SK-N-SH (cell line): ENCODE data around the gene TSSK2. TPM values are rescaled to one million over a fixed set of nuclear protein-coding genes. Genes with fewer than 3 reads are reported as not detected.
A peak's percentile ranks its signal among the peaks of the same experiment; 100 is the strongest.

ENCODE experiments used
- CTCF ChIA-PET: fragments of 300-600, 350-600 bp; formaldehyde crosslinking; extraction: SDS; loops from one replicate; lab custom pipeline; 2021; lab: Yijun Ruan, JAX
- POLR2A ChIA-PET: fragments of 350-600 bp; sonication (Branson Sonifier 250); formaldehyde crosslinking; extraction: SDS; loops from one replicate; lab custom pipeline; 2020; ENCODE audit warnings: antibody characterized with exemption, inconsistent platforms; lab: Yijun Ruan, JAX
- DNase-seq: peaks from one replicate; pipeline ENCODE4 v3.0.0; 2012
- H2AFZ ChIP-seq: fragments of 200-600 bp; sonication (generic); 2 replicates; pipeline ENCODE4 v1.8.1; 2016; ENCODE audit warnings: antibody characterized with exemption, mild to moderate bottlenecking, low read depth
- H3F3A ChIP-seq: fragments of 200-600 bp; sonication (generic); replicated peaks from 2 replicates; pipeline ENCODE3; 2016; ENCODE audit warnings: antibody characterized with exemption, mild to moderate bottlenecking; ENCODE audit not compliant: insufficient read depth
- H3K27ac ChIP-seq, 2 experiments: fragments of 200-500 bp in 1 of 2; fragments of 200-600 bp in 1 of 2; sonication (Bioruptor generic) in 1 of 2; sonication (generic), shearing (Covaris generic) in 1 of 2; 2 replicates each; pipeline versions ENCODE4 v1.5.1 to v1.6.1; 2014 to 2016; ENCODE audit warnings: low read depth in 2 of 2, inconsistent platforms in 1 of 2, low read length in 1 of 2, mild to moderate bottlenecking in 1 of 2, mixed read lengths in 1 of 2
- H3K27me3 ChIP-seq: fragments of 200-600 bp; sonication (generic), shearing (Covaris generic); 2 replicates; pipeline ENCODE4 v1.6.1; 2016; ENCODE audit warnings: mixed run types; ENCODE audit not compliant: insufficient read depth
- H3K36me3 ChIP-seq, 2 experiments: fragments of 200-500 bp in 1 of 2; fragments of 200-600 bp in 1 of 2; sonication (Bioruptor generic) in 1 of 2; sonication (generic) in 1 of 2; replicated peaks in 1 of 2; 2 replicates each; pipeline versions ENCODE3 to v1.5.1; 2014 to 2016; ENCODE audit warnings: low read length in 1 of 2, mild to moderate bottlenecking in 1 of 2; ENCODE audit not compliant: insufficient read depth in 2 of 2, control insufficient read depth in 1 of 2
- H3K4me1 ChIP-seq, 2 experiments: fragments of 200-500 bp in 1 of 2; fragments of 200-600 bp in 1 of 2; sonication (Bioruptor generic) in 1 of 2; sonication (generic), shearing (Covaris generic) in 1 of 2; 2 replicates each; pipeline versions ENCODE4 v1.5.1 to v1.6.1; 2014 to 2016; ENCODE audit warnings: low read depth in 1 of 2, low read length in 1 of 2, mixed run types in 1 of 2; ENCODE audit not compliant: insufficient read depth in 2 of 2, control insufficient read depth in 1 of 2
- H3K4me2 ChIP-seq: fragments of 200-600 bp; sonication (generic), shearing (Covaris generic); 2 replicates; pipeline ENCODE4 v1.6.1; 2017; ENCODE audit warnings: mixed run types
- H3K4me3 ChIP-seq, 2 experiments: fragments of 200-500 bp in 1 of 2; fragments of 200-600 bp in 1 of 2; sonication (Bioruptor generic) in 1 of 2; sonication (generic), shearing (Covaris generic) in 1 of 2; 2 replicates each; pipeline versions ENCODE4 v1.5.1 to v1.8.1; 2014 to 2016; ENCODE audit warnings: low read depth in 2 of 2, inconsistent platforms in 1 of 2, low read length in 1 of 2, mild to moderate bottlenecking in 1 of 2, mixed read lengths in 1 of 2, moderate library complexity in 1 of 2
- H3K79me2 ChIP-seq: fragments of 200-600 bp; sonication (generic); 2 replicates; pipeline ENCODE4 v1.8.1; 2017; ENCODE audit warnings: mild to moderate bottlenecking; ENCODE audit not compliant: insufficient read depth
- H3K9ac ChIP-seq: fragments of 200-600 bp; sonication (generic); 2 replicates; pipeline ENCODE4 v1.6.1; 2017; ENCODE audit warnings: mixed run types
- H3K9me2 ChIP-seq: fragments of 200-600 bp; sonication (generic); 2 replicates; pipeline ENCODE4 v1.6.1; 2017; ENCODE audit warnings: mixed run types
- H3K9me3 ChIP-seq: fragments of 200-600 bp; sonication (generic); 2 replicates; pipeline ENCODE4 v1.6.1; 2017; ENCODE audit warnings: mixed run types, mild to moderate bottlenecking, moderate library complexity
- H4K20me1 ChIP-seq: fragments of 200-600 bp; sonication (generic); 2 replicates; pipeline ENCODE4 v1.6.1; 2017; ENCODE audit warnings: mild to moderate bottlenecking, mixed run types; ENCODE audit not compliant: insufficient read depth
- CHD2 ChIP-seq: fragments of 150-350 bp; IDR thresholded peaks from 2 replicates; pipeline ENCODE4 v1.6.1; 2018; ENCODE audit warnings: low read length; ENCODE audit not compliant: partially characterized antibody
- EP300 ChIP-seq, 2 experiments: IDR thresholded peaks; 2 replicates each; pipeline versions ENCODE4 v1.4.0 to v1.6.1; 2012; ENCODE audit warnings: borderline replicate concordance in 1 of 2, low read depth in 1 of 2, low read length in 1 of 2
- EZH2phosphoT487 ChIP-seq: fragments of 200-600 bp; sonication (generic); IDR thresholded peaks from 2 replicates; pipeline ENCODE4 v1.6.1; 2017; ENCODE audit warnings: low read depth, mixed run types, mild to moderate bottlenecking, antibody characterized with exemption, moderate library complexity, borderline replicate concordance
- FOSL2 ChIP-seq: IDR thresholded peaks from 2 replicates; pipeline ENCODE4 v1.4.0; 2012; ENCODE audit warnings: low read depth, mild to moderate bottlenecking, moderate library complexity, borderline replicate concordance
- GATA2 ChIP-seq: sonication (generic); formaldehyde crosslinking; IDR thresholded peaks from 2 replicates; pipeline ENCODE4 v1.5.0; 2020; ENCODE audit warnings: mild to moderate bottlenecking, missing genetic modification reagents
- MEF2A ChIP-seq: IDR thresholded peaks from 2 replicates; pipeline ENCODE4 v1.4.0; 2012; ENCODE audit warnings: low read depth, borderline replicate concordance
- NFIC ChIP-seq: IDR thresholded peaks from 2 replicates; pipeline ENCODE4 v1.4.0; 2012; ENCODE audit warnings: borderline replicate concordance
- POLR2AphosphoS5 ChIP-seq: IDR thresholded peaks from 2 replicates; pipeline ENCODE4 v1.6.1; 2012; ENCODE audit warnings: low read depth, low read length
- RCOR1 ChIP-seq: fragments of 150-350 bp; IDR thresholded peaks from 2 replicates; pipeline ENCODE4 v1.6.1; 2017; ENCODE audit warnings: antibody characterized with exemption, low read length
- WGBS: methylation state at CpG from one replicate; pipeline ENCODE4 v1.1.6; 2017; ENCODE audit warnings: low lambda C conversion rate; 5-methylcytosine and 5-hydroxymethylcytosine counted together
- polyA plus RNA-seq, 3 experiments: library from polyadenylated mRNA; depleted of rRNA; stranded (reverse); fragments of >200 nt; gene quantifications; 2 replicates each; pipeline ENCODE4 v1.2.3, GENCODE V29; 2012
- TF ChIP-seq, protein P1 (sequence below): IDR thresholded peaks from 2 replicates; pipeline ENCODE4 v1.4.0; 2012; ENCODE audit warnings: low read depth
- TF ChIP-seq, protein P2 (sequence below): fragments of 150-350 bp; IDR thresholded peaks from 2 replicates; pipeline ENCODE4 v1.6.1; 2017; ENCODE audit warnings: antibody characterized with exemption, low read length, low read depth, borderline replicate concordance

TSSK2 gene
- polyA plus RNA-seq, 1 of the 3 experiments (the other 2 are of a cell fraction) = not detected

DNA sequence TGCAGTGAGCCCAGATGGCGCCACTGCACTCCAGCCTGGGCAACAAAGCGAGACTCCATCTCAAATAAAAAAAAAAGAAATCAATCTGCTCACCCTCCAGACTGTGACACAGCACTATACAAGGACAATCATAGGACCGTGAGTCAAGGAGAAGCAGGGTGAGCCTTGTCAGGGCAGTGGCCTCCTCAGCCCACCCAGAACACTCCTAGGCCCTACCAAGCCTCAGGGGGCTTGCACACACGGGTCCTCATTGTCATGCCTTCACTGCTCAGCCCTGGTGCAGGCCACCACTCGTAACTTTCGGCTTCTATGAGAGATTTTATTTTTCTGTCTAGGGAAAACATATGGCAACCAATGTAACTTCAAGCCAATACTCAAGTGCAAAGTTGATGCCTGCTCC, 44.7 kb upstream of the TSSK2 start:
- Histone ChIP-seq H2AFZ (no peak overlapping the region), H3K9me2 (no peaks in the 10 kb centered on the region), H3K36me3 (peaks cover 3 to 5% of the 10 kb centered on the region in 2 experiments), H3K9me3 (no peaks in the 10 kb centered on the region), H3F3A (no peaks in the 10 kb centered on the region), H3K4me2 (no peak overlapping the region), H3K79me2 (peaks cover 22% of the 10 kb centered on the region; the same call in 1 of the 2 replicates), H3K27ac (no peak overlapping the region), H3K27me3 (no peaks in the 10 kb centered on the region), H4K20me1 (peaks cover 35% of the 10 kb centered on the region), H3K9ac (no peak overlapping the region), H3K4me1 (peaks cover 0 to 6% of the 10 kb centered on the region in 2 experiments; a peak in 2 of 4 replicates), H3K4me3 (no peak overlapping the region)
- 90% methylated on average over 6 of the region's 6 CpGs for WGBS
- DNase-seq = no peak
- POLR2A ChIA-PET = no interaction called here
- CTCF ChIA-PET = no interaction called here
- no peak for TF ChIP-seq CHD2
- TF ChIP-seq POLR2AphosphoS5 = no peak
- TF ChIP-seq EP300 (IDR thresholded peaks at IDR 0.05; ENCODE audit: borderline replicate concordance in 1 of 2, low read depth in 1 of 2, low read length in 1 of 2) = no peak
- no peak for TF ChIP-seq EZH2phosphoT487
- no peak for TF ChIP-seq NFIC
- no peak for TF ChIP-seq GATA2
- no peak for TF ChIP-seq RCOR1
- no peak for TF ChIP-seq MEF2A
- TF ChIP-seq, protein P1, sequence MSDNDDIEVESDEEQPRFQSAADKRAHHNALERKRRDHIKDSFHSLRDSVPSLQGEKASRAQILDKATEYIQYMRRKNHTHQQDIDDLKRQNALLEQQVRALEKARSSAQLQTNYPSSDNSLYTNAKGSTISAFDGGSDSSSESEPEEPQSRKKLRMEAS = no peak

DNA sequence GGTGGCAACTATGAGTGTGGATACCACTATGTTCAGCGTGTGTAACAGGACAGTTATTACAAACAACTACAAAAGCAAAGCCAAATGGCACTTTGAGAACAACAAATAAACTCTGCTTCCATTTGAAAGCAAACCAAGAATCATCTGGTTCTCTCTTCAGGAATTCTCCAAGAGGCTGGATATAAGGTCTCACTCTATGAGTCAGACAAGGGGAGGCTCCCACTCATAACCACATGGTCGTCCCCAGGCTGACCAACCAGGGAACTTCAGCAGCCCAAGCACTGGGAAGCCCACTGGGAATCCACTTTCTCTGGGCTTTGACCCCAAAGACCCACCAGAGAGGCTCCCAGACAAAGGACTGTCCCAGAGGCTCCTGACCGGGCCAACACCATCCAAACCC, 44.2 kb upstream of the TSSK2 start:
- no peak overlapping the region for H3K27ac ChIP-seq
- no peaks in the 10 kb centered on the region for H3K9me2 ChIP-seq
- DNase-seq = no peak
- peak; percentile 15; the same call in 1 of the 2 replicates for TF ChIP-seq FOSL2
- TF ChIP-seq, protein P2, sequence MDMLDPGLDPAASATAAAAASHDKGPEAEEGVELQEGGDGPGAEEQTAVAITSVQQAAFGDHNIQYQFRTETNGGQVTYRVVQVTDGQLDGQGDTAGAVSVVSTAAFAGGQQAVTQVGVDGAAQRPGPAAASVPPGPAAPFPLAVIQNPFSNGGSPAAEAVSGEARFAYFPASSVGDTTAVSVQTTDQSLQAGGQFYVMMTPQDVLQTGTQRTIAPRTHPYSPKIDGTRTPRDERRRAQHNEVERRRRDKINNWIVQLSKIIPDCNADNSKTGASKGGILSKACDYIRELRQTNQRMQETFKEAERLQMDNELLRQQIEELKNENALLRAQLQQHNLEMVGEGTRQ = no peak
- peaks cover 0 to 6% of the 10 kb centered on the region in 2 experiments; a peak in 2 of 4 replicates for H3K4me1 ChIP-seq
- peaks cover 38% of the 10 kb centered on the region for H4K20me1 ChIP-seq
- no peak overlapping the region for H2AFZ ChIP-seq
- H3K27me3 ChIP-seq = no peaks in the 10 kb centered on the region
- H3K9ac ChIP-seq = no peak overlapping the region
- peaks cover 3 to 7% of the 10 kb centered on the region in 2 experiments for H3K36me3 ChIP-seq
- ChIA-PET CTCF (no interaction called here), POLR2A (no interaction called here)
- no peaks in the 10 kb centered on the region for H3K9me3 ChIP-seq
- H3K4me3 ChIP-seq = no peak overlapping the region
- no peak overlapping the region for H3K4me2 ChIP-seq
- 100% methylated on average over 2 of the region's 3 CpGs for WGBS
- no peaks in the 10 kb centered on the region for H3F3A ChIP-seq
- H3K79me2 ChIP-seq = peaks cover 27% of the 10 kb centered on the region; the same call in 1 of the 2 replicates
